Measurements from ENCODE around the gene RCBTB1.
"Not testable (repeated sequence)": the region's sequence is repeated elsewhere in the genome, so short reads cannot be mapped to it uniquely, and the experiment has no call there.

Gene RCBTB1

DNA sequence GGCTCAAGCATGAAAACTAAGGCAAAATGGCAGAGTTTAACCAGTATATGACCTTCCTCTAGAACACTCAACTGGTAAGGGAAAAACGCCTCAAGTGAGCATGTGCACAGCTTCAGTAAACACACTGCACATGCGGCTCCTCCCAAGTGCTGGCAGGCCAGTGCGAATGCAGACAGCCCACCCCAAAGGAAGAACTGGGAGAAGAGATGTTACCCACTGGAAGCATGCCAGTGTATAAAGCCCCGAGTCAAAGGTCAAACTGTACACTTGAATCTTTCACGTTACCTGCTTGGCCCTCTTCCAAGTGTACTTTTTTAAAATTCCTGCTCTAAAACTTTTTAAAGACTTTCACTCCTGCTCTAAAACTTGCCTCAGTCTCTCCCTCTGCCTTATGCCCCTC lies 19.2 kb upstream of the RCBTB1 start:
- DNase-seq: no peak

DNA sequence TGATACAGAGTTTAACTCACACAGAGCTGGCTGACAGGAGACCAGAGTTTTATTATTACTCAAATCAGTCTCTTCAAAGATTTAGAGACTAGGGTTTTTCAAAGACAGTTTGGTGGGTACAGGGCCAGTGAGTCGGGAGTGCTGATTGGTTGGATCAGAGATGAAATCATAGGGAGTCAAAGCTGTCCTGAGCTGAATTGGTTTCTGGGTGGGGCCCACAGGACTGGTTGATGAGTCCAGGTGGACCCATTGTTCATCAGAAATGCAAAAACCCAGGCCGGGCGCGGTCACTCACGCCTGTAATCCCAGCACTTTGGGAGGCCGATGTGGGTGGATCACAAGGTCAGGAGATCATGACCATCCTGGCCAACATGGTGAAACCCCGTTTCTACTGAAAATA lies 17.3 kb upstream of the RCBTB1 start:
- DNase-seq: not testable (repeated sequence)

DNA sequence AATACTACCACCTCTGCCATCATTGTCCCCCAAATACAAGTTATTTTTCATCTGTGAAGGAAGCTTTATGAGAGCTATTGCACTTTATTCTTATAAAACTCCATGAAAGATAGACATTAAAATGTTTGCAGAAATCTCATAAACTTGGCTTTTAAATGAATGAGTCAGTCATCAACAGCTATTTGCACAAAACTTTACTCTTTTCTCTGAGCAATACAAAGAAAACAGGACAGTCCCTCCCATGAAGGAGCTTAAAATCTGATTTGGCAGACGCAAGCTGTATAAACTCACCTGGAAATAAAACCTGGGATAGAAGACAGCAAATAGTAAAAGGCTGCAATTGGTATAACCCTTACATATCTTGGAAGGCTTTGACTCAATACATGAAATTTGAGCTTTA lies 16.6 kb upstream of the RCBTB1 start:
- no peak for DNase-seq

DNA sequence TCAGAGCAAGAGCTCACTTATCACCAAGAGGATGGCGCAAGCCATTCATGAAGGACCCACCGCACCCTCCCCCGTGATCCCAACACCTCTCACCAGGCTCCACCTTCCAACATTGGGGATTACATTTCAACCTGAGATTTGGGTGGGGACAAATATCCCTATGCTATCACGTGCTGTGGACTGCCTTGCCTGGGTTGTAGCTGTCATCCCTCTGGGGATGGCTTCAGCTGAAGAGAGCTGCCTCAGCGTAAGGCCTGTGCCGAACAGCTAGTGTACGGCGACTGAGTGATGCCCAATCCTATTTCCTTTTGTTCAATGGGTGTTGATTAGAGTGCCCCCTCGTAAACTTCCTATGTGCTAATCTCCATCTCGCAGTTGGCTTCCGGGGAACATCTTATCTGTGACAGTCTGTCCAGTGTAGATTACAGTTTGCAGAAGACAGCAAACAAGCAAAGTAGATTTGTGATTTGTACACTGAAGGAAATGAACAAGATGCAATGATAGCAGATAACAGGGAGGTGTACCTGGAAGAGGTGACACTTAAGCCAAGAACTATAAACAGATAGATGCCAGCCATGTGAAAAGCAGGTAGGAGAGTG lies 11.8 kb upstream of the RCBTB1 start:
- no peak for DNase-seq

DNA sequence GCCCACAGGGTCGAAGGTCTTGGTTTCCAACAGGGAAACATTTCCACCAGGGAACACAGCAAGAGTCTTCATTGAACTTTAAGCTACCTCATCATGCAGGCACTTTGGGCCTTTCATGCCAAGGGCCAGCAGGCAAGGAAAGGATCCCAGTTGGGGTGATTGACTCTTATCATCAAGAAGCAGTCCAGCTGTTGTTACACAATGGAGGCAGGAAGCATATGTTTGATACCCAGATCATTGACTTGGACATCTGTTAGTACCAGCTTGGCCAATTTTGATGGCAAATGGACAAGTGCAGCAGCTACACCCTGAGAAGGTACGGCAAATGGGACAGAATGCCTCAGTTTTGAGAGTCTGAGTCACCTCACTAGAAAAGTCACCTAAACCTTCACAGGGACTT lies 10.9 kb upstream of the RCBTB1 start:
- no peak for DNase-seq

DNA sequence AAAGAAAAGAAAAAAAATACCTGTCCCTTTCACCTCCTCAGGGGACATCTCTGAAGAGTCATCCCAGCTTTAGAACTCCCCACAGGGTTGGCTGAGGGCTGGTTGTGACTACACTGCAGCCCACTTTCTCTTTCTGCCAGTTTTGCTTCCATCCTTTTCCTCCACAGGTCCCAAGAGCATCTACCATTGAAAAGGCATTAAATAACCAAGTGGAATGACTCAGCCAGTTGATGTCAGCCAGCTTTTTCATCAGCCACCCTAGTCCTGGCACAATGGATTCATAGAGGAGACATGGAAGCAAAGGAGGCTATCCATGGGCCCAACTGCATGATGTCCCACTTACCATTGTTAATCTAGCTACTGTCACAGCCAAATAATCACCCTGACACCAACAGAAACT lies 9.2 kb upstream of the RCBTB1 start:
- no peak for DNase-seq

DNA sequence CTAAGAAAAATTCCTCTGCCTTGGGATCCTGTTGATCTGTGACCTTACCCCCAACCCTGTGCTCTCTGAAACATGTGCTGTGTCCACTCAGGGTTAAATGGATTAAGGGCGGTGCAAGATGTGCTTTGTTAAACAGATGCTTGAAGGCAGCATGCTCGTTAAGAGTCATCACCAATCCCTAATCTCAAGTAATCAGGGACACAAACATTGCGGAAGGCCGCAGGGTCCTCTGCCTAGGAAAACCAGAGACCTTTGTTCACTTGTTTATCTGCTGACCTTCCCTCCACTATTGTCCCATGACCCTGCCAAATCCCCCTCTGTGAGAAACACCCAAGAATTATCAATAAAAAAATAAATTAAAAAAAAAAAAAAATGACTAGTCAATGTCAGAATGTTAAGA lies 8.5 kb upstream of the RCBTB1 start:
- not testable (repeated sequence) for DNase-seq

DNA sequence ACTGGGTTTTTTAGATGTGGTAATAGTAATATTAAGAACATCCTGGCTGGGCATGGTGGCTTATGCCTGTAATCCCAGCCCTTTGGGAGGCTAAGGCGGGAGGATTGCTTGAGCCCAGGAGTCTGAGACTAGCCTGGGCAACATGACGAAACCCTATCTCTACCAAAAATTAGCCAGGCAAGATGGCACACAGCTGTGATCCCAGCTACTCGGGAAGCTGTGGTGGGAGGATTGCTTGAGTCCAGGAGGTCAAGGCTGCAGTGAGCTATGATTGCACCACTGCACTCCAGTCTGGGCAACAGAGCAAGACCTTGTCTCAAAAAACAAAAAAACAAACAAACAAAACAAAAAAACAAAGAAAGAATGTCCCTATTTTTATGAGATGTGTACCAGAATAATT lies 5.4 kb upstream of the RCBTB1 start:
- not testable (repeated sequence) for DNase-seq

DNA sequence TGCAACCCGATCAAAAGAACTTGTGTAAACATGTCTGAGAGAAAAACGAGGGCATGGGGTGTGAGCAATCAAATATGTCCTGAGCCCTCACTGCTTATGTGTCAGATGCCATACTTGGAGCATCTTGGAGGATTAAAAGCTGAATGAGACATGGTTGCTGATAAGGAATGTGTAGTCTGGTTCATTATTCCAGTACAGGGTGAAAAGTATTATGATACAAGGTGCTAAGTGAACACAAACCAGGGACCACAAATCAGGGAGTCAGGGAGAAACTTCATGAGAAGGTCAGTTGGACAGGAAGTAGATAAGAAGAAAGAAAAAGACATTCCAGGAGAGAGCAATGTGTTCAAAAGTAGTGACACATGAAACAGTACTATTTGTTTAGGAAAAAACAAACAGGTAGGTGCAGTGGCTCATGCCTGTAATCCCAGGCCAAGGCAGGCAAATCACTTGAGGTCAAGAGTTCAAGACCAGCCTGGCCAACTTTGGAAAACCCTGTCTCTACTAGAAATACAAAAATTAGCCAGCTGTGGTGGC lies 2.0 kb upstream of the RCBTB1 start:
- no peak for DNase-seq

DNA sequence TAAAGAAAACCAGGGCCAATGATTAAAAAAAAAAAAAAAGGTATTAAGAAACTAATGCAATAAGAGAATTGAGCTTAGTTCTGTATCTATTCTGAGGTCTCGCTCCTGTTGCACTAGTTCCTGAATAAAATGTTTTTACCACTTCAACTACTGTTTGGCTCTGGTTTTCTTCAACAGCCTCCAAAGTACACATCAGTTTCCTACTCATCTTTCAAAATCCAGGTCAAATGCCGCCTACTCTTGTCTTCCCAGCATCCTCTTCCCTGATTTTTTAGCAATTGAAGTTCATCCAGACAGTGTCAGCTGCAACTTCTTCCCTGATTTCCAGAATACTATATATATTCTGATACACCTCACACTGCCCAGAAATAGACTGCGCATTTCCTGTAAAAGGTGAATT lies 1.4 kb upstream of the RCBTB1 start:
- DNase-seq: no peak

DNA sequence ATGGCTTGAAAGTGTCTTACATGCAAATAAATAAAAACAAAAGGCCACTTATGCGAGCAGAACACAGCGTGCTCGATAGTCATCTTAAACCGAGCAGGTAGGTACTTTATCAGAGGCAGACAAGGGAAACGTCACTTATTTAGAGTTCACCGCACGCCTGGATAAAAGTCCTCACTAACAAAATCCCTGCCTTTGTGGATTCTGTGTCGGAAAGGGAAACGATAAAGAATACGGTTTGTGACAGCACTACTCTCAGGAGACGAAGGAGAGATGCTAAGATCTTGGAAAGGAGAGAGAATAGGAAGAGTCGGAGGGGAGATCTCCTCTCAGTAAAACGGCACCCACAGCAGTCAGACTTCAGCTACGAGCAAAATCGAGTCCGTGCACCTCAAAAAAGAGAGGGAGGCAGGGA lies 581 bp downstream of the RCBTB1 start:
- DNase-seq: peak in 3 of 4 experiments; percentile 6 to 16 (median 15)

DNA sequence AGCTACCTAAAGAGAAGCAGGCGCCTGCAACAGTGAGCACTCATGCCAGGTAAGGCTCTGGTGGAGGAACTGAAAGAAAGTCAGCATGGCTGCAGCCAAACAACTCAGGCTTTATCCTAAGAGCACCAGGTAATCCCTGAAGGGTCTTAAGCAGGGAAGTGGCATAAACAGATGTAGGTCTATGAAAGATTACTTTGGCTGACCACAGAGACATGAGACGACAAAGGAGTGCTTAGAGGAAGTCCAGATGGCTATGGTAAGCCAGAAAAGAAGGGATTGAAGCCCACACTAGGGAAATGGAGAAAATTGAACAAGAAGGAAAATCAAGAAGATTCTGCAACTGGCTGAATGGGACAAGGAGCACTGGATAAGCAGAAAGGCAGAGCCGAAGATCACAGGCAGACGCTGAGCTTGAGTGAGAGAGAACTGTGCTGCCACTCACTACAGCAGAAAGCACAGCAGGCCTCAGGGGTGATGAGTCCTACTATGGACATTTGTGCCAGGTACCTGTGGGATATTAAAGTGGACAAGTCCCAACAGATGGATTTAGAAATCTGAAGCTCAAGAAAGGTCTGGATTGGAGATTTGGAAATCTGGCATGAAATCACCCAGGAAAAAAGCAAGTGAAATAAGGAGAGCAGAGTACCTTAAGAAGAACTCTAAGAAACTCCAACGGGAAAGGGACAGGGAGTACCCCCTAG lies 4.2 kb downstream of the RCBTB1 start:
- DNase-seq: no peak

DNA sequence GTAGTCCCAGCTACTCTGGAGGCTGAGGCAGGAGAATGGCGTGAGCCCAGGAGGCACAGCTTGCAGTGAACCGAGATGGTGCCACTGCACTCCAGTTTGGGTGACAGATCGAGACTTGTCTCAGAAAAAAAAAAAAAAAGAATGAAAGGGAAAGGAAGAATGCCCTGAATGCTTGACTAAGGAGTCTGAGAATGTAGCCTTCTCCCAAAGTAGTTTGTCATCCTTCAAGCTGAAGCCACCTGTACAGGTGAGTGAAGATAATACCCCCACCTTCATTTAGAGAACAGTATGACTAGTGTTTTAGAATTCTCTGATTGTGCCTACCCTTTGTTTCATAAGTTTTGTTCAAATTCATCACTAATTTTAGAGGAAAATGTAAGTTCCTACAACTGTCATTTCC lies 5.9 kb downstream of the RCBTB1 start:
- no peak for DNase-seq

DNA sequence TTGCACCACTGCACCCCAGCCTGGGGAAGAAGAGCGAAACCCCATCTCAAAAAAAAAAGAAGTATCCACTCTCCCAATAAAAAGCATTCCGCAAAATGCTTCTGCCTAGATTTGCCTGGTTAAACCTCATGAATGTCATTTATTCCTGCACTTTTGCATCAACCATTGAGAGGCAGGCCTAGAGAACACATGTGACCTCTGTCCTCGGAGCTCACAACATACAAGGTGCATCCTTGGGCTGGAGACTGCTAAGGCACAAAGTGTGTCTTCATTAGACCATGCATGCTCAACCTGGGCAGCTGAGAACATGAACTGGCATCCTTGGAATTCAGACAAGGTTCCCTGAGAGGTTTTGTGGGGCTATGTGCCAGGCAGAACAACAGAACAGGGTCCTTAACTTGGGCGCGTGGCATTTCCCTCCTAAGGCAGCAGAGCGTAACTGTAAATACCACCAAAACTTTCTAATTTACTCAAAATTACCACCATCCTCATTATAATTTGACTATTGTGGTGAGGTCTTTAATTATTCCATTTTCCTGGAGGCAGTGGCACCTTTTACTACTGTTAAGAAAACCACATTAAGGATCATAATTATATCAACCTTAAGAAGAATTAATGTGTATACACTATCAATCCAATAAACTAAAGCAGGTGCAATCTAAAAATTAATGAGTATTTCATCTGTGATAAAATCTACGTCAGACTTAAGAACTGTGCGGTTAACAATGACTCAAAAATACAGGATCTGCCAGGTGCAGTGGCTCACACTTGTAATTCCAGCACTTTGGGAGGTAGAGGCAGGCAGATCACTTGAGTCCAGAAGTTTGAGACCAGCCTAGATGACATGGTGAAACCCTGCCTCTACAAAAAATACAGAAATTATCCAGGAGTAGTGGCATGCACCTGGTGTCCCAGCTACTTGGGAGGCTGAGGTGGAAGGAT lies 13.8 kb downstream of the RCBTB1 start:
- DNase-seq: no peak

DNA sequence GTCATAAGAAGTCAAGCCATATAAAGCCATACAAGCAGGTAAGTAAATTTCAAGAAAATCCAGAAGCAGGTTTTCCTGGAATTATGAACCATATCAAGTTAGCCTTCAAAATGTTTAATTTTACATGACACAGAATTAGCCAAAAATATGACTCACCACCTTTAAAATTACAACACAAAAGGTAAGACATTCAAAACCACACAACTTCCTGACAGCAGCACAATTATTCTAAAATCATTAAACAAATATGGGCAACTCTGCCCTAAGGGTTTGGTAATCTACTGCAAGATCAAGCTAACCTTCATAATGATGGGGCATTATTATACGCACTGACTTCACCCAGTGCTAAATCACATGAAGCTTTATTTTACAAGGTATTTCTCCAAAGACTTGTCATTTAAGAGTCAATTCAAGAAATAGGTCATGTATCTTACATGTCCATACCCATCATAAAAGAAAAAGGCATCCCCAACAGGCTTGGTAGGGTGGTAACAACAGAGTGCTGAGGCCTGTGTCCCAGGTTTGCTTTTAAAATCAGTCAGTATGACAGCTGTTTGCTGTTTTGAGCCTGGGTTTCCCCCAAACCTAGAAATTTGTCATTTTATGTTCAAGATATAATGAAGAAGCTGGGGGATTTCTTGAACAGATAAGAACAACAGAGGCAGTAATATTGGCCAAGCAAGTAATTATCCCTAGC lies 15.2 kb downstream of the RCBTB1 start:
- no peak for DNase-seq

DNA sequence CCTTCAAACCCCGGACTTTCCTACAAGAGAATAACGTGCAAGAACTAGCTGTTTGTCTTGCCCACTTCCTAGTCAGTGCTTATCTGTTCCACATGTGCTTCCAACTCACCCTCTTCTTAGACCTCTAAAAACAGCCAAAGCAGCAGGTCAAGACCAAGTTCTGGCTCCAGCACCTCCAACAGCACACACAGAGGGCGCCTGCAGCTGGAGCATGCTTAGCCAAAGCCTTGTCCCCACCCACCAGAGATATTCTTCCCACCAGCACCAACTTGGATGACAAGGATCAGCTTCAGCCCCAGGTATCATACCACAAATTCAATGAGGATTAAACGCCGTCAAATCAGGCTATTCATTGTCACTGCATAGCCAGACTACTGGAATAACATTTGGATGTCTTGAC lies 17.9 kb downstream of the RCBTB1 start:
- no peak for DNase-seq

DNA sequence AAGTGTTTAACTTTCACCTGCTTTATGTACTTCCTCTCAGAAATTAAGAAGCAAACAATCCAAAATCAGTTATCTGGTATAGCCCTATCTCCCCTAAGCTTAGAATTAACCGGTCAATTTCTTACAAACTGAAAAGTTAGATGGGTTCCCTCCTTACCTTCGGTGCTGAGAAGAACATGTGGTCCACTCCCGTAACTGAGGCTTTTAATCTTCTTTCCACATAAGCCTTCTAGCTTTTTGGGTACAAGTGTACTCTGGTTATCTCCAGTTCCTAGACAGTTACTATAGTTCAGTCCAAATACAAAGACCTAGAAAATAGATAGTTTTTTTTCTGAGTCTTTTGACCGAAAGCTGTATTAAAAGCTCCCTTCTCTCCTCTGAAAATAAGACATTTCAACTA lies 18.9 kb downstream of the RCBTB1 start:
- DNase-seq: no peak

DNA sequence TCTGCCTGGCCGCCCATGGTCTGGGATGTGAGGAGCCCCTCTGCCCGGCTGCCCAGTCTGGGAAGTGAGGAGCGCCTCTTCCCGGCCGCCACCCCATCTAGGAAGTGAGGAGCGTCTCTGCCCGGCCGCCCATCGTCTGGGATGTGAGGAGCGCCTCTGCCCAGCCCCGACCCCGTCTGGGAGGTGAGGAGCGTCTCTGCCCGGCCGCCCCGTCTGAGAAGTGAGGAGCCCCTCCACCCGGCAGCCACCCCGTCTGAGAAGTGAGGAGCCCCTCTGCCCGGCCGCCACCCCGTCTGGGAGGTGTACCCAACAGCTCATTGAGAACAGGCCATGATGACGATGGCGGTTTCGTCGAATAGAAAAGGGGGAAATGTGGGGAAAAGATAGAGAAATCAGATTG lies 19.9 kb downstream of the RCBTB1 start:
- not testable (repeated sequence) for DNase-seq

DNA sequence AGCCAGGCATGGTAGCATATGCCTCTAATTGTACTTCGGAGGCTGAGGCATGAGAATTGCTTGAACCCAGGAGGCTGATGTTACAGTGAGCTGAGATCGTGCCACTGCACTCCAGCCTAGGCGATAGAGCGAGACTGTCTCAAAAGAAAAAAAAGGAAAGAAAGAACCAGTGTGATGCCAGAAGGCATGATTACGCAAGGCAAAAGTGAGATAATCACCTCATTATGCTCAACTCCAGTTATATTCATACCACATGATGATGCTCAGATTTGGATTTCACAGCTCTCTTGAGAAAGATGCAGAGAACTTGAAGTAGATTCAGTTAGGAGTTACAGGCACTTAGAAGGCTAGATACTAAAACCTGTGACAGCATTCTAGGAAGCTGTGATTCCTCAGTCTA lies 21.8 kb downstream of the RCBTB1 start:
- DNase-seq: peak; percentile 27 to 66 (median 48)

DNA sequence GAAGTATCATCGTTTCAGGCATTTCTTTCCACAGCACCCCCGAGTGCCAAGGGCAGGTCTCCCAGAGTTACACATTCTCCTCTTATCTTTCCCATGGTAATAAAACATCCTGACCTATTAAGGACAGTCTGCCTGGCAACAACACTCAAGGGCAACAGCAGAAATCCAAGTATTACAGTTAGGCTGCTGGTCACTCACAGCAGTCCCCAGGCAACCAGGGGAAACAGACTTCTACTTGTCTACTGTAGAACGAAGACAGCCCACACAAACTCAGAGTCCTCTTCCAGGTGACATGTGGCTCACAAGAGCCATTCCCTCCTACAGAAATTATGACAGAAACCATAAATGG lies 24.3 kb downstream of the RCBTB1 start:
- no peak for DNase-seq

DNA sequence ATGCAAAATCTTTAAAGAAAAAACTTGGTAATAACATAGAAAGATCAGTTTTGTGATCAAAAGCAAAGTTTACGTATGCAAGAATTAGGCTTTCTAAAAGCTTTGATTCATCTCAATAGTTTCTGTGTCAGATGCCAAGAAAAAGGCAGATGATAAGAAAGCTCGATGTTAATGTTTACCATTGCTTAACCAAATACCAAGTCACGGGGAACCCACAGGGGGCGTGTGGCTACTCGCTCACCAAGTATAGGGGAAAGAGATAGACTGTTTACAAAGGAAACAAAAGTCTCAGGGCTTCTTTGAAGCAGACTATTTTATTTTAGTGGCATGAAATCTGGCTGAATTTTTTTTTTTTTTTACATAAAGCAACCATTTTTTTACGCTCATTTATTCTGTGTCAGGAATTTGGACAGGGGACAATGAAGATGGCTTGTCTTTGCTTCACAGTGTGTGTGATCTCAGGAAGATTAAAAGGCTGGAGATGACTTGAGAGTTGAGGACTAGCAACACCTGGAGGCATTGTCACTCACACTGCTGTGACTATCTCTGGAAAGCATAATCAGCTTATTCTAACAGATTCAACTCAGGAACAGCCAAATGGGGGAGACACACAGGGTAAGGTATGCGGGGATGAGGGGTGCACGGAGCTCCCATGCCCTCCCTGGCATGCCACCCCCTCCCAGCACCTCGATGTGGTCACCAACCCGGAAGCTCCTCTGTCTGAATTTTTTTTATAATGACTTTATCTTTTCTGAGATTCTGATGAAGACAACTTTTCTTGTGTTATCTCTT lies 24.9 kb downstream of the RCBTB1 start:
- DNase-seq: peak in 3 of 4 experiments; percentile 19 to 43 (median 21)

DNA sequence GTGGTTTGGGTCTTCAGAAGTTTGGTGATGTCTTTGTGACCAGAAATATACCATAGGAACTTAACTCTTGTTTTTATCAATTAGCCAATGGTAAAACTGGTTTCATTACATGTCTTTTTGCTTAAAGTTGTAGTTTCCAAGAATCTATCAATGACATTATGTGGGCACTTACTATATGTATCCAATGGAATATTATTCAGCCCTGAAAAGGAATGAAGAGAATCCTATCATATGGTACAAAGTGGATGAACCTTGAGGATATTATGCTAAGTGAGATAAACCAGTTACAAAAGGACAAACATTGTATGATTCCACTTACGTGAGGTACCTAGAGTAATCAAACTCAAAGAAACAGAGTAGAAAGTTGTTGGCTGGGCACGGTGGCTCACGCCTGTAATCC lies 26.4 kb downstream of the RCBTB1 start:
- DNase-seq: no peak

Data from suppressor macrophage (primary cell).